Measurements from ENCODE around the gene ST6GALNAC3. TPM values are rescaled to one million over a fixed set of nuclear protein-coding genes. Genes with fewer than 3 reads are reported as not detected.
"Not testable (repeated sequence)": the region's sequence is repeated elsewhere in the genome, so short reads cannot be mapped to it uniquely, and the experiment has no call there.

Gene ST6GALNAC3
- total RNA-seq, 2 donors from 2014 or later = 6.3 to 7.6 TPM

DNA sequence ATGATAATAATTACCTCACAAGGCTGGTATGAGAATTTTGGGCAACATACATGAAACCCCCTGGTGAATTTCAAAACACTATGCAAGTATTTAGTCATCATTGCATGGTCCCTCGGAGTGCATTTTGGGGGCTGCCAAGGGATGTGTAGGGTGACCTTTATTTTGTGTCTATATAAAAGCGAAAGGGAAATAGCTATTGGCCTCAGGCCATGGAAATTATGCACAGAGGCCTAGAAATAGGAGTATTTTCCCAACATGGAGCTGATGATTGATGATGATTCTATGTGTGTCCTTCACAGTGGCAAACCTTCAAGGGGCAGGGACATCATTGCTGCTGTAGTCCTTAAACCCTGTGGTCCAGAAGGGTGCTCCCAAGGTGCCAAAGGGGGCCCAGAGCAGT, 265.5 kb downstream of the ST6GALNAC3 start:
- Histone ChIP-seq H3K4me3 (ENCODE audit: low read length) (no peak overlapping the region), H3K9me3 (ENCODE audit: control insufficient read depth, low read length) (no peaks in the 10 kb centered on the region), H3K9ac (ENCODE audit: extremely low read depth, low read length, poor library complexity, severe bottlenecking) (no peak overlapping the region), H3K27ac (ENCODE audit: low read depth, low read length) (no peak overlapping the region), H3K27me3 (ENCODE audit: control insufficient read depth, insufficient read depth, low read length, poor library complexity, severe bottlenecking) (peaks cover 32% of the 10 kb centered on the region), H3K4me1 (ENCODE audit: control insufficient read depth, insufficient read depth, low read length) (no peaks in the 10 kb centered on the region), H3K36me3 (ENCODE audit: control insufficient read depth, insufficient read depth, low read length) (no peaks in the 10 kb centered on the region)
- DNase-seq = no peak
- 94% methylated on average over 2 of the region's 2 CpGs for WGBS, 2 experiments (ENCODE audit: insufficient coverage in 1 of 2, insufficient read length in 1 of 2)
- Mint-ChIP-seq H3K4me3 (no peak overlapping the region), H3K27me3 (ENCODE audit: insufficient read depth) (peaks cover 57% of the 10 kb centered on the region), H3K27ac (no peak overlapping the region), H3K4me1 (peaks cover 6% of the 10 kb centered on the region), H3K36me3 (ENCODE audit: low read depth) (no peaks in the 10 kb centered on the region), H3K9me3 (peaks cover 7% of the 10 kb centered on the region)
- TF ChIP-seq, protein P1, sequence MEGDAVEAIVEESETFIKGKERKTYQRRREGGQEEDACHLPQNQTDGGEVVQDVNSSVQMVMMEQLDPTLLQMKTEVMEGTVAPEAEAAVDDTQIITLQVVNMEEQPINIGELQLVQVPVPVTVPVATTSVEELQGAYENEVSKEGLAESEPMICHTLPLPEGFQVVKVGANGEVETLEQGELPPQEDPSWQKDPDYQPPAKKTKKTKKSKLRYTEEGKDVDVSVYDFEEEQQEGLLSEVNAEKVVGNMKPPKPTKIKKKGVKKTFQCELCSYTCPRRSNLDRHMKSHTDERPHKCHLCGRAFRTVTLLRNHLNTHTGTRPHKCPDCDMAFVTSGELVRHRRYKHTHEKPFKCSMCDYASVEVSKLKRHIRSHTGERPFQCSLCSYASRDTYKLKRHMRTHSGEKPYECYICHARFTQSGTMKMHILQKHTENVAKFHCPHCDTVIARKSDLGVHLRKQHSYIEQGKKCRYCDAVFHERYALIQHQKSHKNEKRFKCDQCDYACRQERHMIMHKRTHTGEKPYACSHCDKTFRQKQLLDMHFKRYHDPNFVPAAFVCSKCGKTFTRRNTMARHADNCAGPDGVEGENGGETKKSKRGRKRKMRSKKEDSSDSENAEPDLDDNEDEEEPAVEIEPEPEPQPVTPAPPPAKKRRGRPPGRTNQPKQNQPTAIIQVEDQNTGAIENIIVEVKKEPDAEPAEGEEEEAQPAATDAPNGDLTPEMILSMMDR (conservative IDR thresholded peaks at IDR 0.05) = no peak

DNA sequence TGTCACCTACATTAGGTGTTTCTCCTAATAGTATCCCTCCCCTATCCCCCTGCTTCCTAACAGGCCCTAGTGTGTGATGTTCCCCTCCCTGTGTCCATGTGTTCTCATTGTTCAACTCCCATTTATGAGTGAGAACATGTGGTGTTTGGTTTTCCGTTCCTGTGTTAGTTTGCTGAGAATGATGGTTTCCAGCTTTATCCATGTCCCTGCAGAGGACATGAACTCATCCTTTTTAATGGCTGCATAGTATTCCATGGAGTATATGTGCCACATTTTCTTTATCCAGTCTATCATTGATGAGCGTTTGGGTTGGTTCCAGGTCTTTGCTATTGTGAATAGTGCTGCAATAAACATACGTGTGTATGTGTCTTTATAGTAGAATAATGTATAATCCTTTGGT, 267.3 kb downstream of the ST6GALNAC3 start:
- DNase-seq; H3K9me3 Mint-ChIP-seq; H3K4me3 ChIP-seq (ENCODE audit: low read length); H3K4me1 Mint-ChIP-seq; H3K27ac ChIP-seq (ENCODE audit: low read depth, low read length); H3K27ac Mint-ChIP-seq; H3K4me1 ChIP-seq (ENCODE audit: control insufficient read depth, insufficient read depth, low read length); H3K9me3 ChIP-seq (ENCODE audit: control insufficient read depth, low read length); H3K4me3 Mint-ChIP-seq; H3K9ac ChIP-seq (ENCODE audit: extremely low read depth, low read length, poor library complexity, severe bottlenecking); H3K36me3 ChIP-seq (ENCODE audit: control insufficient read depth, insufficient read depth, low read length); H3K36me3 Mint-ChIP-seq (ENCODE audit: low read depth): not testable (repeated sequence)
- H3K27me3 Mint-ChIP-seq (ENCODE audit: insufficient read depth) = peaks cover 58% of the 10 kb centered on the region
- H3K27me3 ChIP-seq (ENCODE audit: control insufficient read depth, insufficient read depth, low read length, poor library complexity, severe bottlenecking) = peaks cover 32% of the 10 kb centered on the region
- 87 to 100% methylated on average over 1 to 2 of the region's 3 CpGs for WGBS, 2 experiments (ENCODE audit: insufficient coverage in 1 of 2, insufficient read length in 1 of 2)

DNA sequence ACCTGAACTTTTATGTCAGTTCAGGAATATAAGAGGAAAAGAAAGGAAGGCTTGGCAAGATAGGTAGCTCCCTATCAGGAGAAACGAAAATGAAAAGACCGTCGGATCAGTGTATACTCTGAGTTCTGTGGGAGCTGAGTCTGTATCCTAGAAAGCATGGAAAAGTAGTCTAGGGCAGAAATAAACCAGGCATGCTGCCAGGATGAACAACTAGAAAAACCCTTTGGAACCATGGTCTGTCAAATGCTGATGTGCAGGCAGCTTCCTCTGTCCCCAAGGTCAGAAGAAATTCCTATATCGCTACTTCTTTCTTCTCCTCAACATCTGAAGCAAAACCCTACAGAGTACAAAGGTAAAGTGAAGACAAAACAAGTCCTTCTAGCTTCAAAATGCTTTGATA, 268.8 kb downstream of the ST6GALNAC3 start:
- Mint-ChIP-seq H3K4me3 (no peak overlapping the region), H3K36me3 (ENCODE audit: low read depth) (no peaks in the 10 kb centered on the region), H3K4me1 (peaks cover 6% of the 10 kb centered on the region), H3K27ac (no peak overlapping the region), H3K9me3 (peaks cover 7% of the 10 kb centered on the region), H3K27me3 (ENCODE audit: insufficient read depth) (peaks cover 45% of the 10 kb centered on the region)
- WGBS, 2 experiments (ENCODE audit: insufficient coverage in 1 of 2, insufficient read length in 1 of 2) = 91 to 100% methylated on average over 1 to 4 of the region's 4 CpGs
- H3K27ac ChIP-seq (ENCODE audit: low read depth, low read length) = no peak overlapping the region
- no peak overlapping the region for H3K9ac ChIP-seq (ENCODE audit: extremely low read depth, low read length, poor library complexity, severe bottlenecking)
- peaks cover 29% of the 10 kb centered on the region for H3K27me3 ChIP-seq (ENCODE audit: control insufficient read depth, insufficient read depth, low read length, poor library complexity, severe bottlenecking)
- TF ChIP-seq, protein P1 (conservative IDR thresholded peaks at IDR 0.05) = no peak
- no peaks in the 10 kb centered on the region for H3K4me1 ChIP-seq (ENCODE audit: control insufficient read depth, insufficient read depth, low read length)
- H3K9me3 ChIP-seq (ENCODE audit: control insufficient read depth, low read length) = no peaks in the 10 kb centered on the region
- H3K36me3 ChIP-seq (ENCODE audit: control insufficient read depth, insufficient read depth, low read length) = no peaks in the 10 kb centered on the region
- no peak for DNase-seq
- no peak overlapping the region for H3K4me3 ChIP-seq (ENCODE audit: low read length)

DNA sequence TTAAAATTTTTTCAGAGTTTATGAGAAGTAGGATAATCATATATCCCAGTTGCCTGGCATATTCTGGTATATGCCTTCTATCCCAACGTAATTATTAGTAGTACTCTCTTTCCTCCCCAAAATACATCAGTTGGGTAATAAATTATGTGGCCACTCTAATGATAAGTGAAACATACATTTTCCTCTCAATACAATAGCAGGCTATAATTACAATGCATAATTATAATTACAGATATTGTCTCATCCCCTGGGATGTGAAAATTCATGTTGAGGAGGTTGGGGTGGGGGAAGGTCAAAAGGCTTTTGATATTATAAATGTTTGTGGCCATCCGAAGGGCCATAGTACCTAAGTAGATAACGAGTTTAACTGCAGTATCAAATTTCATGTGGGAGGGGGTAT, 277.1 kb downstream of the ST6GALNAC3 start:
- 85% methylated on average over 2 to 3 of the region's 3 CpGs for WGBS, 2 experiments (ENCODE audit: insufficient coverage in 1 of 2, insufficient read length in 1 of 2)
- TF ChIP-seq, protein P1 (conservative IDR thresholded peaks at IDR 0.05) = no peak
- Histone ChIP-seq H3K27me3 (ENCODE audit: control insufficient read depth, insufficient read depth, low read length, poor library complexity, severe bottlenecking) (no peaks in the 10 kb centered on the region), H3K9ac (ENCODE audit: extremely low read depth, low read length, poor library complexity, severe bottlenecking) (no peak overlapping the region), H3K9me3 (ENCODE audit: control insufficient read depth, low read length) (no peaks in the 10 kb centered on the region), H3K4me3 (ENCODE audit: low read length) (no peak overlapping the region), H3K27ac (ENCODE audit: low read depth, low read length) (no peak overlapping the region), H3K4me1 (ENCODE audit: control insufficient read depth, insufficient read depth, low read length) (no peaks in the 10 kb centered on the region), H3K36me3 (ENCODE audit: control insufficient read depth, insufficient read depth, low read length) (no peaks in the 10 kb centered on the region)
- Mint-ChIP-seq H3K4me1 (peaks cover 7% of the 10 kb centered on the region), H3K9me3 (no peaks in the 10 kb centered on the region), H3K27me3 (ENCODE audit: insufficient read depth) (no peaks in the 10 kb centered on the region), H3K4me3 (no peak overlapping the region), H3K27ac (no peak overlapping the region), H3K36me3 (ENCODE audit: low read depth) (no peaks in the 10 kb centered on the region)
- no peak for DNase-seq
